Left colon (tissue), 2 donors: ENCODE measurements around the gene PDE7B. TPM values are rescaled to one million over a fixed set of nuclear protein-coding genes. Genes with fewer than 3 reads are reported as not detected.
"Not testable (repeated sequence)": the region's sequence is repeated elsewhere in the genome, so short reads cannot be mapped to it uniquely, and the experiment has no call there.

ENCODE experiments used
- ATAC-seq: fragments of 200-7000 bp; cut with Tn5 transposase; one replicate; pipeline ENCODE4 v1.9.1; 2020; ENCODE audit warnings: mild to moderate bottlenecking, moderate library complexity
- DNase-seq, 2 donors: peaks; one replicate each; pipeline ENCODE4 v3.0.0-alpha.2; 2020
- intact Hi-C, 2 donors: fragments of 100-400 bp; cut with DNase I in 1 of 2; cut with micrococcal nuclease in 1 of 2; formaldehyde crosslinking; loops; one replicate each; pipeline versions ENCODE4 v1.11.2 to v1.14.0; 2022; cut with DNase I, micrococcal nuclease
- total RNA-seq, 2 donors: library from RNA; stranded (reverse); fragmentation: NEBNext Ultra II Directional; extraction: Animal tissue kit (Norgen Biotek cat#: 25700); gene quantifications; one replicate each; pipeline ENCODE4 v1.2.1, GENCODE V29; 2021
- donor health status: DM: no; HTN: no; CAD: no.
- donor health status: DM: yes; HTN: yes; CAD: no.

PDE7B gene
- total RNA-seq, 2 donors from 2014 or later = 1.4 to 2.5 TPM

DNA sequence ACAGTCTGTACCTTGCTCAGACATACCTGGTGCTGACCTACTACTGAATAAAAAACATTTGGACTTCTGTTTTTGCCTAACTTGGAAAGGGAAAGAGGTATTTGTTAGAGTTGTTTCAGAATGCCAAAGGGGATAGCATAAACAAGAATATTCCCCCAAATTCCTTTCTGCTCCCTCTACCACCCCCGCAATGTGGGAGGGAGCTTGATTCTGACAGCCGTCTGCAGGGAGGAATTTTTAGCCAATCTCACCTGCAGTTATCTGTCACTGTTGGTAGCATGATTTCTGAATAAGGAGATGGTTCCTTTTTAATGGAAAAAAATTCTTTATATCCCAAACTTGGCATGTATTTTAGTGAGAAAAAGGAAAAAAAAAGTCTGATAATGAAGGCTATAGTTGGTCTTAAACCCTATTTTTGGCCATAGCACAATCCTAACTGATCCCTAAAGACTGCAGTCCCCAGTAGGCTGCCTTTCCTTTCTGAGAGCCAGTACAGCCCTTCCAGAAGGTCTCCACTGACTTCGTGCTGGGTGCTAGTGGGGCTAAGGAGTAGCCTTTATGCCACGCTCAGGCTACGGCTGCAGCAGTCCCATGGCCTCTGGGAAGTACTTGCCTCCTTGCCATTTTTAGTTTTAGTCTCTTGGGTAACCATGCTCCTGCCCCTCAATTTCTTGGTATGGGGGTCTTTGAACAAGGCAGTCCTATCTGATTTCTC, 13.6 kb upstream of the PDE7B start:
- intact Hi-C loops = no loop called here
- ATAC-seq (no peak), DNase-seq (no peak)

DNA sequence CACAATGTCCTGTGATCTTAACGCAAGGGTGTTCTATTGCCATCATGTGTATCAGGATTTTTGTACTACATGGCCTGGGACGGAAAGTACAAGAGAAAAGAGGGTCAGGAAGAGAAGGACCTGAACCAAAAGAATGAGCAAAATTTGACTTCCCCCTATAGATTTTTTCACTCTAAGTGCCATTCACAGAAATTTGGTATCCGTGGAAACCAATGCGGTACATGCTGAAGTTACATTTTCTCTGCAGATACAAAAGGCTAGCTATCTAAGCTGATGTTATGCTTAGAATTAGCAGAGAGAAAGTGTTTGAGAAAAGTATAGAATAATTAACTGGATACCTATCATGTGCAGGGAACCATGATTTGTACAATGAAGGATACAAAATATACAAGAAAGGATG, 12.4 kb upstream of the PDE7B start:
- DNase-seq (no peak), ATAC-seq (no peak)
- intact Hi-C loops = no loop called here

DNA sequence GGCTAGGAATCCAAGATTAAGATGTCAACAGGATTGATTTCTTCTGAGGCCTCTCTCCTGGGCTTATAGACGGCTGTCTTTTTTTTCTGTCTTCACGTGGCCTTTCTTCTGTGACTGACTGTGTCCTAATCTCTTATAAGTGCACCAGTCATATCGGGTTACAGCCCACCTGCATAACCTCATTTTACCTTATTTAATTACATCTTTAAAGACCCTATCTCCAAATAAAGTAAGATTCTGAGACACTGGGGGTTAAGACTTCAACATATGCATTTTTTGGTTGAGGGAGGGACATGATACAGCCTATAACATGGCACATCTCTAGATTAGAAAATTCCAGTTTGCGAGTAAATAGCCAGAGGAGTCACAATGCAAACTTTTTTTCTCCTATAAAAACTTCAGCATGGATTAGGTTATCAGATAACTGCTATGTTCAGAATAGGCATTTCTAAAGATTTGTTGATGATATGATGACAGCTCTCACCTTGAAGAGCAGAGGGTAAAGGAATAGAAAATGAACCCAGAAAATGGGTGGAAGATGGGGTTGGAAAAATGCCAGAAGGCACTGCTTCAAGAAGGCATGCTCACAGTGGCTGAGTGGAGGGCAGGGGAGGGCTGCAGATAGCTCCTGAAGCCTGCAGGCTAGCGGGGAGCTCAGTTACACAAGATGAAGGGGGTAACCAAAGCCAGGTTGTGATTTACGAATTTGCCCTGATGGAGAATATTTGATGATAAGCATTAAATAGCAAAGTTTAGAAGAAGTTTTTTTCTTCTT, 8.7 kb upstream of the PDE7B start:
- intact Hi-C loops = no loop called here
- DNase-seq (no peak), ATAC-seq (no peak)

DNA sequence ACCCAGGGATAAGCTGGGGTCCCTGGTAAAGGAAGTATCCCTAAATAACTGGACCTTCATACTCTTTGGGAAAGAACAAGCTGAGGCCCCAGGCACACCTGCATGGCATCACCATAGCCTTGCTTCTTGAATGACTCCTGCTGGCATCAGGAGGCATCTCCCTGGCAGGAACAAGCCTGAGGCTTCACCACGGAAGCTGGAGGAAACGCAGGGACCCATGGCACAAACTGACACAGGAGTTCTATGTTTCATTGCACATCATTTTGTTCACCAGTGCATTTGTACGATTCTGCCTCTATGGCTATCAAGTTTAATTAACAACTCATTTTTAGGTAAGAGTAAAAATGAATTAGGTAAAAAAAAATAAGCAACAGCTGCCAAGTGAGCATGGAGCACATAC, 619 bp upstream of the PDE7B start:
- ATAC-seq (no peak), DNase-seq (peak in 1 of 2 donors; percentile 25)
- intact Hi-C loops = no loop called here

DNA sequence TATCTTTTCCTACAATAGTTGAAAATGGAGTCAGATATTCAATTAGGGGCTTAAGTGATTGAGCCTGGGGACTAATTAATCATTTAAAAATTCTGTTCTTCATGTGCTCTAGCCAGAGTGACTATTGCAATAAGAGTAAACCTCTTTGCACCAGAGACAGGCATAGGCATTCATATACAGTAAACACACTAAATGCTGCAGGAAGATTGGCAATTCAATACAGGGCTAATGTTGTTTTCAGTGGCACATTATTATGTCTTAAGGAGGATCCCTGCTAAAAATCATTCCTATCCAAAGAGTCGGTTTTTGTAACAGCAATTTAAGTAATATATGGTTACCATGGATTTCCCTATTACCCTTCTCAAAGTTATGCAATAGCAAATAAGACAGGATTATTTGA, 1.2 kb downstream of the PDE7B start:
- DNase-seq (no peak), ATAC-seq (no peak)
- intact Hi-C loops = no loop called here

DNA sequence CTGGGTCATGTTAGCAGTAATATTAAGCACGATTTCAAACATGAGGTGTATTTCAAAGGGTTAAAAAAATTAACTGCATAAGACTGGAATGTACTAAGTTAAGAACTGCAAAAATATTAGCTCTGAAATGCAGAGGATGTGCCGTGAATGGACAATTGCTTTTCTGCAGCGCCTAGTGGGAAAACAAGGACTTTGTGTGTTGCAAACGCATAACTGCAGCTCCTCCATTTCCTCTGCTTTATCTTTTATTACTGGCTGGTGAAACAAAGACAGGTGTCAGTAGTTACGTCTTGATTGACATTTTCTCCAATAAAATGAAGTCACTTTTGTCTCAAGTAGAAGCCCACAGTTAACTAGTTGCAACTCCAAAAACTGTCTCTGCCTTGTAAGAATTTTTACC, 1.7 kb downstream of the PDE7B start:
- ATAC-seq = peak; percentile 34
- no peak for DNase-seq
- intact Hi-C loops = no loop called here

DNA sequence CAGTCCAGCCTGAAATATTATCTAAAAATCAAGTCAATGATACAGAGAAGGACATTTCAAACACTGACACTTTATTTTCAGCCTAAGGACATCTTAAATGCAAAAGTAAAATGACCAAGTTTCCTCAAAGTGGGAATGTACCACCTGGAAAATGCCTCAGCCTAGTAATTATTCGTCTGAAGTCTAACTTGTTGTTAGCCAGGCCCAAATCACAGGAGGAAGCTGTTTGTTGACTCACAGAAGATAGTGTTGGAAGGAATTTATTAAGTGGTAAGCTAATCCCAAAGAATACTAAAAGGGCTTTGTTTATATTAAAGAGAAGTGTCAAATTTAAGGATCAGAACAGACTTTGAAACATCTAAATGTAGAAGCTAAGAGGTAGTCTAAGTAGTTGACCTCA, 2.5 kb downstream of the PDE7B start:
- no peak for ATAC-seq
- DNase-seq = no peak
- intact Hi-C loops = no loop called here

DNA sequence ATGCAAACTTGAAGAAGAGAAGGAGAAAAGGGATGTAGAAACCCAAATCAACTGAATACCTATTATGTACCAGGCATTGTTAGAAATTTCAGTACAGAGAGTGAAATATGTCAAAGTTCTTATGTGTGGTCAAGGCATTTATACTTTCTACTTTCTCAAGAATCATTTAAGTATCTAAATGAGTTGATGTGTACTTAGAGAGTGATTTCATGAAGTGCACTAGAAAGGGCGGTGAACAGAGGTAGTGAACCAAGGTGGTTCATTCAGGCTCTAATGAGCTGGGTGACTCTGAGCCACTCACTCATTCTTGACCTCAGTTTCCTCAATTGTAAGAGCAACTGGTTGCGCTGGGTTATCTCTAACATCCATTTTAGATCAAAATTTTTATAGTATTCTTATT, 3.3 kb downstream of the PDE7B start:
- intact Hi-C loops = no loop called here
- DNase-seq (no peak), ATAC-seq (no peak)

DNA sequence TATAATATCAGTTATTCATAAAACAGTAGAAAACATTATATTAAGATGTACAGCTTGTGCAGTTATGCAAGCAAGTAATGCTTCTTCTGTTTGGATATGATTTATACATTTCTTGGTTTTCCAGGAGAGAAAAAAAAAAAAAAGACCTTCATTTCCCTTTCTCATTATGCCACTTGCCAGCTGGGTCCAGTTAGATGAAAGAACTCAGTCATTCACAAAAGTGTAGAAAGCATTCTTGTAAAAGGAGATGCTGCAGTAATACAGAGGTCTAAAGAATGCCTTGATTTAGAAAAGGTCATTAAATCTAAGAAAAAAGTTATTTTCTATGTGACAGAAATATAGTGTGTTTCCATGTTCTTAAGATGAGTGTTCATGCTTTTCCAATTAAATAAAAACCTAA, 7.4 kb downstream of the PDE7B start:
- ATAC-seq = no peak
- intact Hi-C loops = no loop called here
- DNase-seq = no peak

DNA sequence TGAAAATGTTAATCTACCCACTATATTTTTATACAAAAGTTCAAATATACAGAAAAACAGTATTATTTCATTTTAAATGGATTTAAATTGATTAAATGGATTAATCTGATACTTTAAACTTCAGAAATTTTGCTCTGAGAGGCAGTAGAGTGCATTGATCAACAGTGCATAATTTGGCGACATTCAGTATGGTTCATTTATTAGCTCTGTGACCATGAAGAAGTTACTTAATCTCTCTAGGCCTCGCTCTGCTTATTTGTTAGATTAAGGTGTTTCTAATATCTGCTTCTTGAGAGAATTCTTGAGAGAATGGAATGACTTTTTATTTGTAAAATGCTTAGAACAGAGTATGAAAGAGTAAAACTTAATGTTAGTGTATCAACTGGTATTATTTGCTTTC, 8.9 kb downstream of the PDE7B start:
- intact Hi-C loops = no loop called here
- ATAC-seq = no peak

DNA sequence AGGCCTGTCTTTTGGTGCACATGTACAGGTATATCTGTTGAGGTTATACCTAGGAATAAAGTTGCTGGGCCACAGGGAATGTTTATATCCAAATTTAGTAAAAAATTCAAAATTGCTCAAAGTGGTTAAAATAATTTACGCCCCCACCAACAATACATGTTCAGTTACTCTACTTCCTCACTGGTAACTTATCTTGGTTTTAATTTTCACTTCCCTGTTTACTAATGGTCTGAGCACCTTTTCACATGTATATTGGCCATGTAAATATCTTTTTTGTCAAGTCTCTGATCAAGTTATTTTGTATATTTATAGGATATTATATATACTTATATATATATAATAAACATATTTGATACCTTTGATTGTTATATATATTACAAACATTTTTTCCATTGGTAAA, 9.7 kb downstream of the PDE7B start:
- no peak for DNase-seq
- intact Hi-C loops = no loop called here

More for the DNA sequence above, 8.9 kb downstream of the PDE7B start:
- no peak for DNase-seq

DNA sequence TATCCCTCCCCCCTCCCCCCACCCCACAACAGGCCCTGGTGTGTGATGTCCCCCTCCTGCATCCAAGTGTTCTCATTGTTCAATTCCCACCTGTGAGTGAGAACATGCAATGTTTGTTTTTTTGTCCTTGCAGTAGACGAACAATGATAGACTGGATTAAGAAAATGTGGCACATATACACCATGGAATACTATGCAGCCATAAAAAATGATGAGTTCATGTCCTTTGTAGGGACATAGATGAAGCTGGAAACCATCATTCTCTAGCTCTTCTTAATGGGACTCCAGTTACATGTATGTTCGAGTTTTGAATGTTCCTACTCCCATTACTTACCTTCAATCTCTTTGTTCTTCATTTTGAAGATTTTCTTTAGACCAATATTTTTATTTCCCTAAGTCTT, 13.4 kb downstream of the PDE7B start:
- intact Hi-C loops = not testable (repeated sequence)

More for the DNA sequence above, 9.7 kb downstream of the PDE7B start:
- ATAC-seq = no peak

DNA sequence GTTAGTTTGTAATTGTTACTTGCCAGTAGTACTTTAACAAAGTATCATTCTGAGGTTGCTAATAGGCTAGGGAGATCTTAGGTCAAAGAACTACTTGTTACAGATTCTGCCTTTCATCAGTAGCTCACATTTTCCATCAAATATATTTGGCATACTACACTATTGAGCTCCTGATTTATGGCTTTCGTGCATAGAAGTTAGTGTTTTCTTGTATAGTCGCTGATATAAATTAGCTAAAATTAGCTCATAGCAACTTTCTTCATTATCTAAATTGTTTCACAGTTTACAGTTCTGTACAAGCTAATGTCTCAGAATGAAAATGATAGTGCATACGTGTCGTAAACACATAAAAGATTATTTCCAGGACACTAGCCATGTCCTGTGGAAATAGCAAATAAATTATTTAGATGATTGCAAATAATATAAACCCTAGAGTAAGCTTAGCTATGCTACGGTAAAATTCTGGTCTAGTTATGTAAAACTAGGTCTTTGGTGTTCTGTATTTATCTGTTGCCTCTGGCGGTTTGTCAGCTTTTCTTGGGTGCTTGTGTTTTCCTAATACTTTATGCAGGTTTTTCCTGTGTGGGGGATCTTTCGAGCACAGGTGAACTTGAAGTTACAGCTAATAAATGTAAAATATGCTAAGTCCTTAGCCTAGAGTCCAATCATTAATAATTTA, 15.1 kb downstream of the PDE7B start:
- intact Hi-C loops = no loop called here
- ATAC-seq (no peak), DNase-seq (no peak)

More for the DNA sequence above, 13.4 kb downstream of the PDE7B start:
- DNase-seq, ATAC-seq: not testable (repeated sequence)

DNA sequence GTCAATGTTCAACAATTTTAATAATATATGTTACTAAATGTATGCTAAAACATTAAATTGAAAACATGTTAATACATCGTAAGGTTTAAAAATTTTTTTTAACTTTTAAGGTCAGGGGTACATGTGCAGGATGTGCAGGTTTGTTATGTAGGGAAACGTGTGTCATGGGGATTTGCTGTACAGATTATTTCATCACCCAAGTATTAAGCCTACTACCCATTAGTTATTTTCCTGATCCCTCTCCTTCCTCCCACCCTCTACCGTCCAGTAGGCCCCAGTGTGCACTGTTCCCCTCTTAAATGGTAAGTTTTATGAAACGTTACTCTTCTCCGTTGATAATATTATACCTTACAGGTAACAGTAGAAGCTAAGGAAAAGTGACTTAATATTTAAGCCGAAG, 15.8 kb downstream of the PDE7B start:
- intact Hi-C loops = no loop called here
- ATAC-seq (no peak), DNase-seq (no peak)

DNA sequence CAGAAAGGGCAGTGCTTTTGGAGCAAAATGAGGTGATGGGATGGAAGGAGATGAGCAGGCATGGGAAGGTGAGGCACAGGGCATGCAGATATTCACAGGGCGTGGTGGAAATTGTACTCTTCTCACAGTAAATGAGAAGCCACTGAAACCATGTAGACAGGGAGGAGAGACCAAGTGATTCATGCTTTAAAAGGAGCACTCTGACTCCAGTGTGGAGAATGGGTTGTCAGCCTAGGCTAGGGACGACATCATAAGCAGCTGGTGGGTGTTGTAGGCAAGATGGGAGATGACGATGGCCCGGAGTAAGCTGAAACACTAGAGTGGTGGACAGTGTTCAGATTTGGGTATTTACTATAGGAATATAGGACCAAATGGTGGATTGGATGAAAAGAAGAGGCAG, 18.4 kb downstream of the PDE7B start:
- intact Hi-C loops = no loop called here
- ATAC-seq = no peak

DNA sequence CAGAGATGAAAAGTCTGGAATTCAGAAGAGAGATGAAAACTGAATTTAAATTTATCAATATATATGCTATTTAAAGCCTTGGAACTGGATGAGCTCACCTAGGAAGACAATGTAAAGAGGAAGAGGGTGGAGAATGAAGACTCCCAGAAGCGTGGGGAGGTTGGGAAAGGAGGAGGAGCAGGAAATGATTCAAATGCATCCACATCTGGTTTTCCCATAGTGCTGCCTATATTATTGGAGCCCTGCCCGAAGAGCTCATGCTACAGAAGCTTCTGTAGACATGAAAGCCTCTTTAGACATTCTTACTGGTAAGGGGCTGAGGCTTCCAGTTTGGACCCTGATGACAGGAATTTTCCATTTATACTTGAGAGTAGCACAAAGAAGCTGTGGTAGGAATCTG, 19.2 kb downstream of the PDE7B start:
- no peak for ATAC-seq
- no peak for DNase-seq
- intact Hi-C loops = no loop called here

More for the DNA sequence above, 18.4 kb downstream of the PDE7B start:
- no peak for DNase-seq

DNA sequence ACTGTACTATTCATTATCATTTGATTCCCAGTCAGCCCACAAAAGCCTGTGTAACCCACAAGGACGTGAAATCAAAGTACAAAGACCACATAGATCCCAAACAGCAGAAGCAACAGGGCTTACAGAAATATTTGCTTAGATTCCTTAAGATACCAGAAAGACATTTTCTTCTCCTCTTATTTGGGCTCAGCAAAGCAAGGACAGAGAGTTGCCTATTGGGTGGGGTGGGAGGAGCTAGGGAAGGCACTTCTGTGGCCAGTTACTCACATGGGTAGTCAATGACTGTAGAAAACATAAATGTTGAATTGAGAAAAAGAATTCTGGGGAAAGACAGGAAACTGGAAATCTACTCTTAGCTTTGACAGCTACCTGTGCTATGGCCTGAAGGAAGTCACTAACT, 19.8 kb downstream of the PDE7B start:
- ATAC-seq = no peak
- intact Hi-C loops = no loop called here
- DNase-seq = no peak

DNA sequence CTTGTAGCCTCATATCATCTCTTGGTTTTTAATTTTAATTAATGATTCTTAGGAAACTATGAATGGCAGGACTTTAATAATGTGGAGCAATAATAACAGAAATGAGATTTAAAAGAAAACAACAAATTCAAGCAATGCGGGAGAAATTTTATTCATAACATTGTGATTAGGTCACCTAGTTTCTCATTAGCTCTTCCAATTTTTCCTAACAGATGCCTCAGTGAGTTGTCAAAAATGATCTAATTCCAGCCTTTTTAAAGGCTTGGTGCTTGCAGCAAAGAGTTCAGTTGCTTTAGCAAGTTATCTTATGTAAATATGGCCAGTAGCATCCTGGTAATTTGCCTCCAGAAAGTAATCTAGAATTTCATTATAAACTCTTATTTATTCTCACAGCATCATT, 20.4 kb downstream of the PDE7B start:
- ATAC-seq = no peak
- intact Hi-C loops = no loop called here
- no peak for DNase-seq

DNA sequence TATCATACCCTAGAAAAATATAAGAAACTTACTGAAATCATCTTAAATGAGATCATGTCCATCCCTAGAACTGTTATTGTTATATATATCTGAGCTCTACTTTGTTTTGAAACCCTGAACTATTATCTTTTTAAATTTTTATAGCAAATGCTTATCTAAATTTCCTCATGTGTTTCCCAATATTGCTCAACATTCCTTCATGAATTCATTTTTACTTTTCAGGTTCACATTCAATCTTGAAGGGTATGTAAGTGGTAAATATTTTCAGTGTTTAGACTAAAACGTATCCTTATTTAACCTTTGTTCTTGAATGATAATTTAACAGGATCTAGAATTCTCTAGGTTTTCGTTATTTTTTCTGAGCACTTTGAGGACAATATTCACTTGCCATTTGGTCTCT, 23.9 kb downstream of the PDE7B start:
- DNase-seq (no peak), ATAC-seq (no peak)
- intact Hi-C loops = no loop called here

DNA sequence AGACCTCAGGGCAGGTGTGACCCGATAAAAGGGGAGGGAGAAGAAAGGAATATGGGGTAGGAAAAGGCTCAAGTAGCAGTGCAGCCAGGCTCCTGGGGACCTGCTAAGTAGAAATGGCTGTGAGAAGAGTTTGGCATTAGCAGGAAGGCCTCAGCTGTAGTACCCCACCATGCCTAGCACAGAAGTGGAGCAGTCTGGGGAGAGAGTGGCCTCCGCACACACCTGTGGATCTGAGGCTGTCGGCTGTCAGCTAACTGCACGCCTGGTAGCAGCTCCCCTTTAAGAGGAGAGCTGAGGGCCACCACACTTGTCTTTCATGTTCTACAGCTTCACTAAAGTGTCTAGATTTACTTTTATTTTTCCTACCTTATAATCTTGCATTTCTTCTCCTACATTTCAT, 24.6 kb downstream of the PDE7B start:
- DNase-seq = no peak
- intact Hi-C loops = no loop called here
- no peak for ATAC-seq
